DMS 273 treated with DMSO at 0.1 percent for 48 hours (cell line): ENCODE measurements around the gene PRAME.

Source experiments
- DNase-seq: peaks from one replicate; lab custom pipeline; 2025; lab: John Stamatoyannopoulos, UW

The PRAME gene

DNA sequence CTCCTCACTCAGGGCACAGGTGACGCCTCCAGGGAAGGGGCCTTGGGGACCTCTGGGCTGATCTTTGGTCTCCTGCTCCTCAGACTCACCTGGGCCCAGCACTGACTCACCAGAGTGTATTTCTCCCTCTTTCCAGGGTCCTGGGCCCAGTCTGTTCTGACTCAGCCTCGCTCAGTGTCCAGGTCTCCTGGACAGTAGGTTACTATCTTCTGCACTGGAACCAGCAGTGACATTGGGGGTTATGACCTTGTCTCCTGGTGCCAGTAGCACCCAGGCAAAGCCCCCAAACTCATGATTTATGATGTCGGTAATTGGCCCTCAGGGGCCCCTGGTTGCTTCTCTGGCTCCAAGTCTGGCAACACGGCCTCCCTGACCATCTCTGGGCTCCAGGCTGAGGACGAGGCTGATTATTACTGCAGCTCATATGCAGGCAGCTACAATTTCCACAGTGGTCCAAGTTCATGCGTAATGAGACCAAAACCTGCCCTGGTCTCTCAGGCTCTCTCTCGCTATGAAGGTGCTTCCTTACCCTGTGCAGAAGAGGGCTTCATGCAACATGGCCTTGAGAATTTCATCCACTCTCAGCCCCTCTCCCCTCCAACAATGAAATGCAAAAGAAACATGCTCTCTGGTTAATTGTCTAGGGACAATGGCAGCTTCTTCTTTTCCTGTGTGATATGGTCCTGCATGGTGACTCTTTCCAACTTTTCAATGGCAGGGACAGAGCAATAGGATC lies 21.0 kb upstream of the PRAME start:
- no peak for DNase-seq

DNA sequence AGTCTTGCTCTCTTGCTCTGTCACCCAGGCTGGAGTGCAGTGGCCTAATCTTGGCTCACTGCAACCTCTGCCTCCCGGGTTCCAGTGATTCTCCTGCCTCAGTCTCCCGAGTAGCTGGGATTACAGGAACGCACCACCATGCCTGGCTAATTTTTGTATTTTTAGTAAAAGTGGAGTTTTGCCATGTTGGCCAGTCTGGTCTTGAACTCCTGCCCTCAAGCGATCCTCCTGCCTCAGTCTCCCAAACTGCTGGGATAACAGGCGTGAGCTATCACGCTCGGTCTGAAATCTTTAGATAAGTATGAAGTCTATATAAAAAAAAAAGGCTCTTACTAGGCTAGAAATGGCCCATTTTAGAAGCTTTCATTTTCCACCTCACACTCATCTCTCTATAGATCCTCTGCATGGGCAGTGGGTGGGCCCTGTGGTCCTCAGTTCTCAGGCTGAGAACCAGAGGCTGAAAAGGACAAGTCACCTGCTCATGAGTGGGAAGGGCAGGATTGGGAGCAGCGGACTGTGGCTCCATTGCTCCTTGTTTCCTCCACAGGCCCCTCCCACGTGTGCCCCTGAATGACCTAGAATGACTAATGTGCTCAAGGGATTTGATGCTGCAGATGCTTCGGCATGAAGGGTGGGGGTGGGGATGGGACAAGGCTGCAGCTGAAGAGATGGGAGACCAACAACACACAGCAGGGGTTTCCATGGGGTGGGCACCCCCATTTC lies 19.8 kb upstream of the PRAME start:
- no peak for DNase-seq

DNA sequence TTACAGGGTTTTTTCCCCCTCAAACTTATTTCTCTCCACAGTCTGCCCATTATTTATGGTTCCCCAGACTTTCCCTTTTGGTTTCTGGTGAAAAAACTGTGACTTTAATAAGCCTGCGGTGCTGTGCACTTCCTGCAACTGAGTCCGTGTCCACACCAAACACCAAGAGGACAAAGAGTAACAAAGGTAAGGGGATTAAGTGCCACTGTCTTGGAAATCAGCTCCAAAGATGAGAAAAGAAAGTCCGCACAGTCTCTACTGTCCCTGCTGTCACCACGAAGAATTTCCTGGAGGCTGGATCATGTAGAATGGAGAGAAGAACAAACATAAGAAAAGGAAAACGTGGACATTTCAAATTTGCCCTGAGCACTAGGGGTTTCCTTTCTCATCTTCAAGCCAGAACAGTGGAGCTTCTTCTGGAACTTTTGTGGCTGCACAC lies 17.9 kb upstream of the PRAME start:
- no peak for DNase-seq

DNA sequence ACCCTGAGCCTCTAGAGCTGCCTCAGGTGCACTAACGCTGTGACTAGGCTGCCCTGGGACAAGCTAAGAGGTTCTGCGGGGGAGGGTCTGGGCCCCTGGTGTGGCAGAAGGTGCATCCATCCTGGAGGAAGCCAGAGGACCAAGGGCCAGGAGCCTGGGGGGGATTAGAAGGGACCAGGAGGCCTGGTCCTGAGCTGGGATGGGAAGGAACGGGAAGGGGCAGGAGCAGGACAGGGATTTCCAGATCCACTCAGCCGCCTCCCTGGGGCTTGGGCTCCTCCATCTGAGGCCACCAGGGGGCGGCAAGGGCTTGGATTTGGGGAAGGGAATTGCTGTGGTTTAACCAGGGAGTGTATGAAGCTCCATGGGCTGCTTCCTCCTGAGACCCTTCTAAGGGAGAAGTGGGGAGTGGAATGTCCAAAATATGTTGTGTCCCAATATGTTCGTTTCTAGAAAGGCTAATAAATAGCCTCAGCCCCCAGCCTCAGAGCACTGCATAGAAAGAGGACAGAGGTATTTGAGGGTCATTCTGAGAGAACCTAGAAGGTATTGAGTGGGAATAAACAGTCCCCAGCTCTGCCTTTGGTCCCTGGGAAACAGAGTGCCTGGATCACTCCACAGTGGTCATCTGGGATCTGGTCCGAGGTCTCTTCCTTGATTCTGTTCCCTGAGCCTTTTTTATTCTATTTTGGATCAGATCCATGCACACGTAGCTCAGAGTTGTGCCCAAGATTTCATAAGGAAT lies 17.4 kb upstream of the PRAME start:
- no peak for DNase-seq

DNA sequence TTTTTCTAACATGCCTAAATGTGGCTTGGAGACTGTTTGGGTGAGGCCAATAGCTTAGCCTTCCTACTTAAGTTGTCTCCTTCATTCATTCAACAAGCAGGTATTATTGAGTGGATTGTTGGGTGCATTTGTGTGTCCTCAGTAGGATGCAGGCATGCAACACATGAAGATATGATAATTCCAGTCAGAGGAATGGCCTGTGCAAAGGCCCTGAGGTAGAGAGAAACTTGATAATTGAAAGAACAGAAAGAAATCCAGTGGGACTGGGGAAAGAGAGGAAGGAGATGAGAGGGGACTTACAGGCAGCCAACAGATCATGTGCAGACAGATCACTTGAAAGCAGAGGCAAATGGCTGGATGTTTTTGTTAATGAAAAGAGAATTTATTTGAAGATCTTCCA lies 15.3 kb upstream of the PRAME start:
- no peak for DNase-seq

DNA sequence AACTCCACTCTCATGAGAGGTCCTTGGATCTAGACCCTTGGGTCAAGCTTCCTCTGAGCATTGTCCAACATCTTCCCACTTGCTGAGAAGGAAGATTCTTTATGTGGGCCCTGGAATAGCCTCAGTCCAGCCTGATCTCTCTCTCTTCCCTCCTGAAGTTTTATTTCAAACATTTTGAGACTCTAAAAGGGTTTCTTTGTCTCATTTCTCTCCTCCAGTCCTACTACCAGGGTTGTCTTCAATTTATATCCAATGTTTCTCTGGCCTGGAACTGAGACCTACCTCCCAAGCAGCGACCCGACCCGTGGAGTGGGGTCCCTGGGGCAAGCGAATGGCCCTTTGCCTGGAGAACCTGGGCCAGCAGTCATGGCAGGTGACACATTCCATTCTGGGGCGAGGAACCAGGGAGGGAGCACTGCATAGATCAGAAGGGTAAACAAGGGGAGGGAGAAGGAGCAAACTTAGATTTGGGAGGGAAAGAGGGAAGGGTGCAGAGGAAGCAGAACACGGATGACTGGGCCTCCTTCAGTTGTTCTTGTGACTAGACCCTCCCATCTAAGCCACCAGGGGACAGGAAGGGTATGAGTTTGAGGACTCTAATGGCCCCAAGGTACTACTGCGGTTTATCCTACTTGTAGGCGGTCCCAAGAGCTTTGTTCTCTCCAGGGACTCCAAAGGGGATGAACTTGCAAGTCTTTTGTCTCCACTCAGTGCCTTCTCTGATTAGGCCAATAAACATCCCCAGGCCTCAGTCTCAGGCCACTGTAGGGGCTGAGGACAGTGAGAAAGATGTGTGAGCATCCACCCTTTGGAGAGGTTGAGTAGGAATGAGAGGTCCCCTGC lies 14.2 kb upstream of the PRAME start:
- DNase-seq = no peak

DNA sequence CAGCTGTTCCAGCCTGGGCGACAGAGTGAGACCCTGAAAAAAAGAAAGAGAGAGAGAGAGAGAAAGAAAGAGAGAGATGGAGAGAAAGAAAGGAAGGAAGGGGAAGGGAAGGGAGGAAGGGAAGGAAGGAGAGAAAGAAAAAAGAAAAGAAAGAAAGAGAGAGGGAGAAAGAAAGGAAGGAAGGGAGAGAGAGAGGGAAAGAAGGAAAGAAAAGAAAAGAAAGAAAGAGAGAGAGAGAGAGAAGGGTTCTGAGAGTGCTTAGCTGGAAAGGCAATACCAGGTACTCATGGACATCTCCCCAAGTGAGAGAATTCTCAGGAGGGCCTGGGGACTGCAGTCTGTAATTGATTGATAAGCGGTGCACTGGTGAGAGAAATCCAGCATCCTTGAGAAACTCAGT lies 12.8 kb upstream of the PRAME start:
- no peak for DNase-seq

DNA sequence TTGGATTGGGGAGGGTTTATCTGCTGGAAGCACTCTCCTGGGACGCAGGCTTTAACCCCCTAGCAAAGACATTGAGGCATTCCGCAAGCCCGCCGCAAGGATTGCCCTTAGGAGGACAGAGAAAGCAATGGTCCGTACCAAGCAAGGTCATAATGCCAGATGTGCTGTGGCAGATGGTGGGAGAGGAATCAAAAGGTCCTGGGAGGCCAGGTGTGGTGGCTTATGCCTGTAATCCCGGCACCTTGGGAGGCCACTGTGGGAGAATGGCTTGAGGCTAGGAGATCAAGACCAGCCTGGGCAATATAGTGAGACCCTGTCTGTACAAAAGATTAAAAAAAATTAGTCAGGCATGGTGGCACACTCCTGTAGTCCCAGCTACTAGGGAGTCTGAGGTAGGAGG lies 12.4 kb upstream of the PRAME start:
- no peak for DNase-seq

DNA sequence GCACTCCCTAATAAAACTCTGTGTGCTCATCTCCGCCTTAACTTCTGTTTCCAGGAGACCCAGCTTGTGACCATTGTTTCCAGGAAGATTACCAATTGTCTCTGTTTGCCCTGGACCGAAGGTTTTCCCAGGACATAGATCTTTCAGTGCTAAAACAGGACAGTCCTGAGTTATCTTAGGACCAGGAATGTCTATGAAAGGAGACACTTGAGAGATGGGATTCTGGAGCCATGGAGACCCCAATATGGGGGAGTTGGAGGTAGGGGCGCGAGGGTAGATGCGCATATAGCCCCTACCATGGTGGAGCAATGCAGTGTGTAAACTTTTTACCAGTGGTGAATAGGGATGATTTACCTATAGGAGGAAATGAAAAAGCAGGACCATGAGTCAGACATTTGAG lies 10.2 kb upstream of the PRAME start:
- DNase-seq = no peak

DNA sequence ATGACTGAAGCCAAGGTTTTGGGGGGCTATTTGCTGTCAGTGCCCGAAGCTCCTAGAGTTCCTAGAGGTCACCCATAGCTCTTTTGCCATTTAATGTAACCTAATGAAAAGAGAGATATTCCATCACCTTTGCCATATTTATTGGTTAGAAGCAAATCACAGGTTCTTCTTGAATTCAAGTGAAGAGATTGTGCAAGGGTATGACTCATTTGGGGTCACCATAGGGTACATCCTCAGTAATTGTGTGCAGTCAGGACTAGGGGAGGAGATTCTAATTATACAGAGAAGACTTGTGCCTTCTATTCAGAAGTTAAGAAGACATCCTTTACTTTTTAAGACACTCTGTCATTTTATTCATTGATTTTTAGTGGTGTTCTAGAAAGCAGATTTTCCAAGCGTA lies 6.9 kb upstream of the PRAME start:
- no peak for DNase-seq

DNA sequence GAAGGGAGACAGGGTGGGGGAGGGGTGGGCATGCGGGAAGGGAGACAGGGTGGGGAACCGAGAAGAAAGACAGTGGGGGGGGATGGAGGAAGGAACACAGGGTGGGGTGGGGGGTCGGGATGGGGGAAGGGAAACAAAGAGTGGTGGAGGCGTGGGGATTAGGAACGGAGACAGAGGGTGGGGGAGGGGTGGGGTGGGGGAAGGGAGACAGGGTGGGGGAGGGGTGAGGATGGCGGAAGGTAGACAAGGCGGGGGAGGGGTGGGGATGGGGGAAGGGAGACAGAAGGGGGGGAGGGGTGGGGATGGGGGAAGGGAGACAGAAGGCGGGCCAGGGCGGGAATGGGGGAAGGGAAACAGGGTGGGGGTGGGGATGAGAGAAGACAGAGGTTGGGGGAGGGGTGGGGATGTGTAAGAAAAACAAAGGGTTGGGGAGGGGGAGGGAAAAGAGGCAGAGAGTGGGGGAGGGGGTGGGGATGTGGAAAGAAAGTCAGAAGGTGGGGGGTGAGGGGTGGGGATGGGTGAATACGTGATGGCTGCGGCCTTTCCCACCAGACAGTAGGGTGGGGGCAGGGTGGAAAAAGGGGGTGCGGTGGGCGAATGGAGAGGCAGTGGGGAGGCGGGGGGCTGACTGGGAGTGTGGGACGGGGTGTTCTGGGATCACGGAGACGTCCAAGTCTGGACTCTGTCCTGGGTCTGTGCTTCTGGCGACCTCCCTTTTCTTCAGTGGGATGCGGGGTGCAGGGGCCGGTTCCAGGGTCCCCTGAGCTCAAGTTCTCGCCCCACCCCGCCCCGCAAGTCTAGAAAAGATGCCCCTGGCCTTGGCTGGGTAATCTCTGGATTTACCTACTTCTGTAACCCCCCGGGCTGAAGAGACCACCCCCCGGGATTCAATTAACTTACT lies 744 bp downstream of the PRAME start:
- no peak for DNase-seq

DNA sequence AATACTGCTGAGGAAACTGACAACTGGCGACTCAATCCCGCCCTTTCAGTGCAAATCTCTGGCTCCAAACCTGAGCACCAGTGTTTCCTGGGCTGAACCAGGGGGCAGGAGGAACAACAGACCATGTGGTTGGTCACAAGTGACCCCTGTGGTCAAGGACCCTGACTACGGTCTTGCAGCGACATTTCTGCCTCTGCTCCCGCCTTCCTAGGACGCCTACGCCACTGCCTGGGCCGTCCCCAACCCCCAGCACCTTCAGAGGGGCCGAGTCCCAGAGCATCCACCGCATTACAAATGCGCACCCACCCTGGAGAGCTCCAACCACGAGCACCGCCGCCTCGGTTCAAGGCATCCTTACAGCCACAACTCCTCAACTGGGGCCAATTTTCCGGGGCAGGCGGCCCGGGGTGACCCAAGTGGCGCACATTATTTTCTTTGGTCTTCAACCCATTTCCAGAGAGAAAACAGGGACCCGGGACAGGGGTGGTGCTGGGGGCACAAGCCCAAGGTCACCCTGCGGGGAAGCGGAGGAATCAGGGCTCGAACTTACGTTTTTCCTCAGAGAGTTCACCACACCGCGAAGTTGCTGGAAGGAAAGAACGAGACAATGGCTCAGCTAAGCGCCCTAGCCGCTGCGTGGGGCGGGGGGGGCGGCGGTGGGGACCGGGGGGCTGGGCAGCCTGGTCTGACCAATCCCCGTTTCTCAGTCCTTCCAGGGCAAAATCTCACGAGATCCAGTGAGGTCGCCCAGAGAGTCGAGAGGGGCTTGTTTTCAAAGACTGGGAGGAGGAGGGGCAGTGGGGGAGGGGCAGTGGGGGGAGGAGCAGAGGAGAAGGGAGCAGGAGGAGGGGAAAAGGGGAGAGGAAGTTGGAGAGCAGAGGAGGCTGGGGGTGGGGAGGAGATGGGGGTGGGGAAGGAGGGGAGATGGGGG lies 1.8 kb downstream of the PRAME start:
- DNase-seq = no peak

DNA sequence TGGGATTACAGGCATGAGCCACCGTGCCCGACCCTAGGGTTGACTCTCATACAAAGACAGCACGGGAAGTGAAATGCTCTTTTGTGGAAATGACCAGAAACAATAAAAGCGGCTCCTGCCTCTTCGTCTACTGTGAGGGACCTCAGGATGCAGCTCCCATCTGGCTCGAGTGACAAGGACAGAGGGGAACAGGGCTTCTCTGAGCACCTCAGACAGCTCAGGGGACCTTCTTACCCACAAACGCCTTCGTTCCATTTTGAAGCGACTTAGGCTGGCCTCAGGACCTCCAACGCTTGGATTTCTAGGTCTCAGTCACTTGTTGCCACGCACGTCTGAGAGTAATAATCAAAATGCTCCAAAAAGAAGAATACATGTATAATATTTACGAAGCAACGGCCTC lies 2.5 kb downstream of the PRAME start:
- DNase-seq = no peak

DNA sequence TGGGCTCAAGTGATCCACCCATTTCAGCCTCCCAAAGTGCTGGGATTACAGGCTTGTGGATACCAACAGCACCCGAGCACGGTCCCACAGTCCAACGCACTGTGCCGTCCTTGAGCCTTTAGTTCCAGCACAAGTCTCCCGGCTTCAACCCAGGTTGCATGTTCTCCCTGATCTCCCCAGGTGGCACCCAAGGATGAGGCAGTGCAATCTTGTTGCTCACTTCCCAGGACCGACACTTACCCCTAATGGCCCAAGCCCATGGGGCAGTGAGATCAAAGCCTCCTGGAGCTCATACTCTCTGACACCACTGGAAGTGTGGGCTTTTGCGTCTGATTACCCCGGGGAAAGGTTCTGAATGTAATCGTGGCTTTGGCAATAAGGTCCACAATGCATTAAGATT lies 3.5 kb downstream of the PRAME start:
- DNase-seq = no peak

DNA sequence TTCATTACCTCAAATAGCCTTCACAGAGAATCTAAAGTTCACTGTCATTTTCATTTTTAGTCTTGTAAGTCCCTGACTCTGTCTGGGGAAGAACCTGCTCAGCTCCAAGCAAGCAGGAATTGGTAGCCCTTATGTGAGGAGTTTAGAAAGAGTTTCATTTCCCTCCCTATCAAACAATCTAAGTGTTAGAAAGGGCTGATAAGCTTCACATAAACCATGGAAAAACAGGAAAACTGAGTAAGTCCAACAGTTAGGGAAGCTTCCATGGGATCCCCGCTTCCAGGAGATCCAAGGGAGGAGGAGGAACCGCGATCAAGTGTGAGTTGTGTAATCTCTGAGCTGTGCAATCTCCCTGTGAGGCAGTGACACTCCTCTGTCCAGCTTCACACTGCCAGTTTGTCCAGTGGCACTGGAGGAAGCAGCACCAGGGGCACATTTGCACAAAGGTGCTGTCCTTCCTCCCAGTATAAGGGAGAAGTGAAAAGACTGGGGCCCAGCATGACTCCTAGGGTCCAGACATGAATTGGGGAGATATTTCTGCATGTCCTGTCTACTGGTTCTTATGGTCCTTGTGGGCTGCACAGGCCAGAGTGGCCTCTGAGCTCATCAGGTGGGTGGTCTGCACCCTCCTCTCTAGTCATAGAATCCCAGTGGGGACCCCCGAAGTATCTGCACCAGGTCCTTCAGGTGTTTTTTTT lies 4.3 kb downstream of the PRAME start:
- no peak for DNase-seq

DNA sequence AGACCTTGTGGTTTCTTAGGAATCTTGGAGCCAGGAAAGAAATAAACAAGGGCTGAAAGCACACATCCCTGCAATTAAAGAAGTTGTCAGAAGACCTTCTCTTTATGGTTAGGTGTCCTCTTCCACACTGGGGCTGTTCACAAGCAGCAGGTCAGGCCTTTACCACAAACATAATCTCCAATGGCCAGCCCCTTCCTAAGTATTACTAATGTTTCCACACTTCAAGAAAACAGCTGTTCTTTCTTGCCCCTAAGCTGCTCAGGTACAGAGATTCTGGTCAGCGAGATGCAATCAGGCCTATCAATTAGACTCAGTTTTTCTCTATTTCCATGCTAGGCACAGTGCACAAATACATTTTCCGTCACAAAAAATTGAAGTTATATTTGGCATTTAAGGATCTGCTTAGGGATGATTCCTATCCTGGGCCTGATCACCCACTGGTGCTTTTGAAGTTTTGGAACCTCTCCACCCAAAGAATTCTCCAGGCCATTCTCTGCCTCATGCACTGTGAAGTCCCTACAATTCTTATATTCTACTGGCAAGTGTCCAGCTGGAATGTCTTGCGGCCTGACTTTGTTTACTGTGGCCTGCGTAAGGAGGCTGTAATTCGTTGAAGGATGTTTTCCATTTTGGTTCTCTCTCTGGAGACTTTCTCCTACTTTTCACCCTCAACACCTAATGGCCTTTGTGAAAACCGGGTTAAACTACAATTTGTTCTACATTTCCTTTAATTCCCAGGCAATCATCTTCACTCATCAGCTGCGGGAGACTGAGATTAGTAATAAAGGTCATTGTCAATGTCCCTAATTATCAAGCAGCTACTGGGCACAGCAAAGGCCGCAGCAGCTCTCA lies 5.1 kb downstream of the PRAME start:
- DNase-seq = no peak

DNA sequence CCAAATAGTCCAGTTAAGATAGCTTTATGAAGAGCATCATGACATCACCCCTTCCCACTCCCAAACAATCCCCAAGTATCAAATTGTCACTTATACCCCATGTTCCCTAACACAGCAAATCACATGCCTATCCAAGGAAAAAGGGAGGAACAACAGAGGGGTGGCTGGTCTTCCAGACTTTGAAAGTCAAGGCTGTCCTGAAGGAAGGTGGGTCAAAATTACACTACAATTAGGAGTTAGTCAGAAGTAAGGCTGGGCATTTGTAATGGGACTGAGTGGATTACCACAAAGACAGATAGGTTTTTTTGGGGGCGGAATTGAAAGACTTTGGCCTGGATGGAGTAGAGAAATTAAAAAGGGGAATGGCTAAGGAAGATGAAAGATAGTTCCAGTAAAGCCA lies 5.9 kb downstream of the PRAME start:
- DNase-seq = no peak

DNA sequence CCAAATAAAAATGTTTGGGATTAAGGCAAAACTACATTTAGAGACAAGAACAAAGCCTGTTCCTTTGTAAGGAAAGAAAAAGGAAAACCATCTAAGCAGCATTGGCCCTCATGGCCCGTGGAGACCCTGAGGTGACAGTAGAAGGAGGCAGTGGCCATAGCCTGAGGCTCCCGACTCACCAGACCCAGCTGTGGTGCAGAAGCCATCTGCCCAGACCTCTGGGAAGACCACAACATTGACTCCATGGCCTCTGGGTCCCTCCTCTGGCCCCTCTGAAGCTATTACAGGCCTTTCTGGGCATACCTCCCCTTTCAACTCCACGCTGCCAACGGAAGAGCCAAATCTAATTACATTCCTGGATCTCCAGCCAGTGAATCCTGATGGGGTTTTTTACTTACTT lies 6.4 kb downstream of the PRAME start:
- DNase-seq = no peak
